HG03066 (cell line): ENCODE measurements around the gene CAPN1.
"Not testable (repeated sequence)": the region's sequence is repeated elsewhere in the genome, so short reads cannot be mapped to it uniquely, and the experiment has no call there.

Experiments
- ATAC-seq: cut with Tn5 transposase; IDR thresholded peaks from one replicate; pipeline ENCODE4 v1.9.1; 2021; ENCODE audit warnings: low read depth; ENCODE audit not compliant: unreplicated experiment

Gene CAPN1

DNA sequence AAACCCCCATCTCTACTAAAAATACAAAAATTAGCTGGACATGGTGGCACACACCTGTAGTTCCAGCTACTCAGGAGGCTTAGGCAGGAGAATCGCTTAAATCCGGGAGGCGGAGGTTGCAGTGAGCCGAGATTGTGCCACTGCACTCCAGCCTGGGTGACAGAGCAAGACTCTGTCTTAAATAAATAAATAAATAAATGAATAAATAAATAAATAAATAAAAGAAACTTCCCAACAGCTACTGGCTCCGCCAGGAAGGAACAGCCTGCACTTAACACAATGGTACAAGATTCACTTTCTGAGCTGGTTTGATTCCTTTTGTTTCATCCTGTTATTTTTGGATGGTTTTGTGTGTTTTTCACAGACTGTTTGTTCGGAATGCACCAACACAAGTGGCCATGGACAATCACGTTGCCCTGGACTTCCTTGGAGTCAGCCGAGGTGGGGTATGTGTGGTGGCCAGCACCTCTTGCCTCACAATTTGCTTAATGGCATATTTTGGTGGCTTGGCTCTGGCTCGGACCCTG lies 66.5 kb downstream of the CAPN1 start:
- ATAC-seq, result not testable (repeated sequence)

DNA sequence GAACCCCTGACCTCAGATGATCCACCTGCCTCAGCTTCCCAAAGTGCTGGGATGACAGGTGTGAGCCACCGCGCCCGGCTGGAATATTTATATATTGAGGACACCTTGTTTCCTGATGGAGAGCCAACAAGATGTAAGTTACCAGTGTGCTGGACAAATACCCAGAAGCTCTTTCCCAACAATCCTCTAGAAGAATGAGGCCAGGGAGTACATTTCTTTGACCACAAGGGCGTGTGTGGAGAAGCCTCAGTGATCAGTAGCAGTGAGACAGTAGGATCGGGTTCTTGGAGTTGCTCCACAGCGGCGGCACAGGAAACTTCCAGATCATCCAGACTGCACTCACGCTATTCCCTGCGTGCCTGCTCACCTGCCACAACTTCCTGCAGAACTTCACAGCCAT lies 69.7 kb downstream of the CAPN1 start:
- ATAC-seq, result no peak

DNA sequence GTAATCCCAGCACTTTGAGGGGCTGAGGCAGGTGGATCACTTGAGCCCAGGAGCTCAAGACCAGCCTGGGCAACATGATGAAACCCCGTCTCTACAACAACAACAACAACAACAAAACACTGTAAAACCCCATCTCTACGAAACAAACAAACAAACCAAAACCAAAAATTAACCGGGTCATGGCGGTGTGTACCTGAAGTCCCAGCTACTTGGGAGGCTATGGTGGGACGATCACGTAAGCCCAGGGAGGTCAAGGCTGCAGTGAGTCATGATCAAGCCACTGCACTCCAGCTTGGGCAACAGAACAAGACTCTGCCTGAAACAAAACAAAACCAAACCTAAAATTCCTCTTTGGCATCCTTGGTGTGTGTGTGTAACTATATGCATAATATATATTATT lies 73.0 kb downstream of the CAPN1 start:
- ATAC-seq, result no peak

DNA sequence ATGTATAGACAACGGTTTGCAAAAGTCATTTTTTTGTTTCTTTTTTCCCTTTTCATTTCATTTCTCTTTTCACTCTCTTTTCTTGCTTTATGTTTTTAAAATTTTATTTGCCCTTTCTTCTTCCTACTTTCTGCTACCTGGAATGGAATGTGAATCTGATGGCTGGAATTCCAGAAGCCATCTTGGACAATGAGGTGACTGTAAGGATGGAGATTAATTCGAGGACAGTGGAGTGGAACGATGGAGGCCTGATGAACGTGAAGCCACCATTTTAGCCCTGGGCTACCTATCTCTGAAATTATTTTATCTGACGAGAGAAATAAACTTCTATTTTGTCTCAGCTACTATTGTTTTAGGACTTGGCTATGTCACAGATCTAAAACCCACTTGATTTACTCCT lies 77.3 kb downstream of the CAPN1 start:
- no peak for ATAC-seq

DNA sequence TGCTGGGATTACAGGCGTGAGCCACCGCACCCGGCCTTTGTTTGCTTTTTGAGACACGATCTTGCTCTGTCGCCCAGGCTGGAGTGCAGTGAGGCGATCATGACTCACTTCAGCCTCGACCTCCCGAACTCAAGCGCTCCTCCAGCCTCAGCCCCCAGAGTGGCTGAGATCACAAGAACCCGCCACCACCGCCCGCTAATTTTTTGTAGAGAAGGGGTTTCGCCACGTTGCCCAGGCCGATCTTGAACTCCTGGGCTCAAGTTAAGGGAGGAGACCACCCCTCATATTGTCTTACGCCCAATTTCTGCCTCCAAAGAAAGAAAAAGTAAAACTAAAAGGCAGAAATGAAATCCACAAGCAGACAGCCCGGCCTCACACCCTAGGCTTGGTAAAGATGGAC lies 78.6 kb downstream of the CAPN1 start:
- ATAC-seq, result no peak

DNA sequence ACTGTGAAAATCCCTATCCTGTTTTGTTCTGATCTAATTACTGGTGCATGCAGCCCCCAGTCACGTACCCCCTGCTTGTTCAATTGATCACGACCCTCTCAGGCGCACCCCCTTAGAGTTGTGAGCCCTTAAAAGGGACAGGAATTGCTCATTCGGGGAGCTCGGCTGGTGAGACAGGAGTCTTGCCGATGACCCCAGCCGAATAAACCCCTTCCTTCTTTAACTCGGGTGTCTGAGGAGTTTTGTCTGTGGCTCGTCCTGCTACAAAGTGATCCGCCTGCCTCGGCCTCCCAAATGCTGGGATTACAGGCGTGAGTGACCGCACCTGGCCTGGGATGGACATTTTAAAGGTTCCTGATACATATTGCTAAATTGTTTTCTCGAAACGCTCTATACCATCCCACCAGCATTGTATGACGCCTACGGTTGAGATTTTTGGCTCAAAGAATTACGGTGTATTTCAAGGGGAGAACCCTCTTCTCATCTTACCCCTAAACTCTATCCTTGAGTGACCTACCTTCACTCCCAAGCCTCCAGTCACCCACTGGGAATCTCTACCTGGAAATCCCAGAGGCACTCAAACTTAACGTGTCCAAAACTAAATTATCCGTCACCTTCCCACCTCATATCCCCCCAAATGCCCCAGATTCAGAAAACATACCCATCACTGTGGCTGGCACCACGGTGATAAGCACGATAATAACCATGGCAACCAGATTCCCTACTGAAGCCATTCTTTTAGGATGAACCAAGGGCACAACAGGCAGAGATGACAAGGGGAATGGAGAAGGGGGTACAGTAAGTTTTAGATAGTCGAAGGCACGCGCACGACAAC lies 79.2 kb downstream of the CAPN1 start:
- ATAC-seq, result no peak
